ENCODE measurements around the gene SLC22A13. TPM values are rescaled to one million over a fixed set of nuclear protein-coding genes. Genes with fewer than 3 reads are reported as not detected.

The SLC22A13 gene
- polyA plus RNA-seq, 1 donor (not counting 4 experiments of a cell fraction or from before 2014, with no cell fraction given), result 0.25 TPM

DNA sequence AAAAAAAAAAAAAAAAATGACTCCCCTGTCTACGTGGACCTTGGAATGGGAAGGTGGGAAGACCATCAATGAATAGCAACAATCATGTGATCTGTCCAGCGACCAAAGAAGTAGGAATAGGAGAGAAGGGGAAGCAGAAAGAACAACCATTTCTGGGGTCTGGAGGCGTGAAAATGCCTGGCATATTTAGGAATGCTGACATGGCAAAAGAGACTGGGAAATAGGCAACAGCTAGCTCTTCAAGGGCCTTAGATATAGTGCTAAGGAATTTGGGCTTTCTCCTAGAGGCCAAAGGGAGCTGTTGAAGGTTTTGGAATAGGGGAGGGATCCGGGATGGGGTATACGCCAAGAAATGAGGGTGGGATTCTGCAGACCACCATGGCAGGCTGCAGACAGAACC, 5.9 kb downstream of the SLC22A13 start:
- H3K4me3 ChIP-seq (ENCODE audit: control insufficient read depth in 2 of 3, extremely low read depth in 1 of 3, insufficient read depth in 2 of 3, low read depth in 1 of 3, low read length in 3 of 3), result no peak overlapping the region
- H3K9ac ChIP-seq (ENCODE audit: control insufficient read depth, extremely low read depth, insufficient read depth, low read length), result no peak overlapping the region
- no peak for FAIRE-seq
- H3K27ac ChIP-seq (ENCODE audit: control insufficient read depth, insufficient read depth, low read length), result no peak overlapping the region
- peaks cover 3 to 17% of the 10 kb centered on the region in 2 experiments for H3K36me3 ChIP-seq (ENCODE audit: control insufficient read depth in 2 of 2, extremely low read depth in 1 of 2, insufficient read depth in 2 of 2, low read length in 2 of 2)
- H3K9me1 ChIP-seq (ENCODE audit: control insufficient read depth, extremely low read depth, insufficient read depth, low read length), result no peaks in the 10 kb centered on the region
- DNase-seq (ENCODE audit: low read depth, low spot score), result no peak
- no peaks in the 10 kb centered on the region for H3K27me3 ChIP-seq (ENCODE audit: control insufficient read depth, extremely low read depth, insufficient read depth, low read length)
- no peaks in the 10 kb centered on the region for H4K20me1 ChIP-seq (ENCODE audit: control insufficient read depth, extremely low read depth, insufficient read depth, low read length)
- TF ChIP-seq, protein P1, sequence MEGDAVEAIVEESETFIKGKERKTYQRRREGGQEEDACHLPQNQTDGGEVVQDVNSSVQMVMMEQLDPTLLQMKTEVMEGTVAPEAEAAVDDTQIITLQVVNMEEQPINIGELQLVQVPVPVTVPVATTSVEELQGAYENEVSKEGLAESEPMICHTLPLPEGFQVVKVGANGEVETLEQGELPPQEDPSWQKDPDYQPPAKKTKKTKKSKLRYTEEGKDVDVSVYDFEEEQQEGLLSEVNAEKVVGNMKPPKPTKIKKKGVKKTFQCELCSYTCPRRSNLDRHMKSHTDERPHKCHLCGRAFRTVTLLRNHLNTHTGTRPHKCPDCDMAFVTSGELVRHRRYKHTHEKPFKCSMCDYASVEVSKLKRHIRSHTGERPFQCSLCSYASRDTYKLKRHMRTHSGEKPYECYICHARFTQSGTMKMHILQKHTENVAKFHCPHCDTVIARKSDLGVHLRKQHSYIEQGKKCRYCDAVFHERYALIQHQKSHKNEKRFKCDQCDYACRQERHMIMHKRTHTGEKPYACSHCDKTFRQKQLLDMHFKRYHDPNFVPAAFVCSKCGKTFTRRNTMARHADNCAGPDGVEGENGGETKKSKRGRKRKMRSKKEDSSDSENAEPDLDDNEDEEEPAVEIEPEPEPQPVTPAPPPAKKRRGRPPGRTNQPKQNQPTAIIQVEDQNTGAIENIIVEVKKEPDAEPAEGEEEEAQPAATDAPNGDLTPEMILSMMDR (optimal IDR thresholded peaks at IDR 0.05 in 1 of 3, IDR thresholded peaks at IDR 0.05 in 1 of 3, conservative IDR thresholded peaks at IDR 0.05 in 1 of 3; ENCODE audit: extremely low read depth in 1 of 3, insufficient read depth in 2 of 3, low read length in 3 of 3), result no peak
- TF ChIP-seq EZH2 (IDR thresholded peaks at IDR 0.05; ENCODE audit: low read length), result no peak
- H3K79me2 ChIP-seq (ENCODE audit: control insufficient read depth, insufficient read depth, low read length), result no peaks in the 10 kb centered on the region
- no peak overlapping the region for H3K4me2 ChIP-seq (ENCODE audit: control insufficient read depth, extremely low read depth, insufficient read depth, low read depth, low read length)
- no peaks in the 10 kb centered on the region for H3K9me3 ChIP-seq (ENCODE audit: control insufficient read depth, low read depth, low read length)
- dilution Hi-C loops (cut with MboI; ENCODE audit: extremely low pct_ligation_motif_present, low sequenced_read_pairs), result no loop called here
- no peaks in the 10 kb centered on the region for H3K4me1 ChIP-seq (ENCODE audit: control insufficient read depth, extremely low read depth, insufficient read depth, low read length)
- H2AFZ ChIP-seq (ENCODE audit: control insufficient read depth, low read length), result no peak overlapping the region

DNA sequence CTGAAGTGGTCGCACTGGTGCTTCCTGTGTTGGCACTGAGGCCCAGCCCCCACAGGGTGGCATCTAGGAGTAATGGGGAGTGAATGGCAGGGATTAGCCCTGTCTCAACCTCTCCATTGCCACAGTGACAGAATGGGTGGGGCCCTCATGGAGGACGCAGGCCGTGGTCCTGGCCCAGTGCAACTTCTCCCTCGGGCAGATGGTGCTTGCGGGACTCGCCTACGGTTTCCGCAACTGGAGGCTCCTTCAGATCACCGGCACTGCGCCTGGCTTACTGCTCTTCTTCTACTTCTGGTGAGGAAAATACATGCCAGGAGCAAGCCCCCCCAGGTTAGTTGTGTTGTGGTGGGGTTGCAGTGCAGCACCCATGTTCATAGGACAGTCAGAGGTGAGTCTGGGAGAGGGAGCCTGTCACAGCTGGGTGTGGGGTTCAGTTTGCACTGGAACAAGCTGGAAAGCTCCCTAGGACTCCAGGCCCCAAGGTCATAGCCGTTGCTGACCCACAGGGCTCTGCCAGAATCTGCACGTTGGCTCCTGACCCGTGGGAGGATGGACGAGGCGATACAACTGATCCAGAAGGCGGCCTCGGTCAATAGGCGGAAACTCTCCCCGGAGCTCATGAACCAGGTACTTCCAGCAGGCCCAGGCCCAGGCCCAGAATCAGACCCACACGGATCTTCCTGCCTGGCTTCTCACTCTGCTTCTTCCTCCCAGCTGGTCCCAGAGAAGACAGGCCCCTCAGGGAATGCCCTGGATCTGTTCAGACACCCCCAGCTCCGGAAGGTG, 9.4 kb downstream of the SLC22A13 start:
- H3K9me1 ChIP-seq (ENCODE audit: control insufficient read depth, extremely low read depth, insufficient read depth, low read length), result no peaks in the 10 kb centered on the region
- peaks cover 3 to 25% of the 10 kb centered on the region in 2 experiments for H3K36me3 ChIP-seq (ENCODE audit: control insufficient read depth in 2 of 2, extremely low read depth in 1 of 2, insufficient read depth in 2 of 2, low read length in 2 of 2)
- no peaks in the 10 kb centered on the region for H3K79me2 ChIP-seq (ENCODE audit: control insufficient read depth, insufficient read depth, low read length)
- no peak overlapping the region for H3K27ac ChIP-seq (ENCODE audit: control insufficient read depth, insufficient read depth, low read length)
- dilution Hi-C loops (cut with MboI; ENCODE audit: extremely low pct_ligation_motif_present, low sequenced_read_pairs), result no loop called here
- H3K9me3 ChIP-seq (ENCODE audit: control insufficient read depth, low read depth, low read length), result no peaks in the 10 kb centered on the region
- H3K27me3 ChIP-seq (ENCODE audit: control insufficient read depth, extremely low read depth, insufficient read depth, low read length), result no peaks in the 10 kb centered on the region
- no peaks in the 10 kb centered on the region for H3K4me1 ChIP-seq (ENCODE audit: control insufficient read depth, extremely low read depth, insufficient read depth, low read length)
- H3K4me2 ChIP-seq (ENCODE audit: control insufficient read depth, extremely low read depth, insufficient read depth, low read depth, low read length), result no peak overlapping the region
- no peak overlapping the region for H3K4me3 ChIP-seq (ENCODE audit: control insufficient read depth in 2 of 3, extremely low read depth in 1 of 3, insufficient read depth in 2 of 3, low read depth in 1 of 3, low read length in 3 of 3)
- TF ChIP-seq, protein P1 (optimal IDR thresholded peaks at IDR 0.05 in 1 of 3, IDR thresholded peaks at IDR 0.05 in 1 of 3, conservative IDR thresholded peaks at IDR 0.05 in 1 of 3; ENCODE audit: extremely low read depth in 1 of 3, insufficient read depth in 2 of 3, low read length in 3 of 3), result no peak
- TF ChIP-seq EZH2 (IDR thresholded peaks at IDR 0.05; ENCODE audit: low read length), result no peak
- no peak overlapping the region for H2AFZ ChIP-seq (ENCODE audit: control insufficient read depth, low read length)
- no peak overlapping the region for H3K9ac ChIP-seq (ENCODE audit: control insufficient read depth, extremely low read depth, insufficient read depth, low read length)
- DNase-seq (ENCODE audit: low read depth, low spot score) (no peak), FAIRE-seq (no peak)
- no peaks in the 10 kb centered on the region for H4K20me1 ChIP-seq (ENCODE audit: control insufficient read depth, extremely low read depth, insufficient read depth, low read length)

Data from keratinocyte (primary cell).